GM11168 (cell line): ENCODE data around the gene MCCD1.

Source experiments
- in situ Hi-C: fragments of 300-500 bp; cut with MboI; formaldehyde crosslinking; loops from one replicate; pipeline ENCODE4 v1.12.0; 2022; ENCODE audit warnings: low sequenced_read_pairs; ENCODE audit not compliant: unreplicated experiment

MCCD1 gene

GRCh38 chr6:31567531-31568370 lies 39.0 kb downstream of the MCCD1 start:
- in situ Hi-C loops: no loop called here

- in situ Hi-C loops: no loop called here
Observed at GRCh38 chr6:31568537-31568961, 39.8 kb downstream of the MCCD1 start.

DNA sequence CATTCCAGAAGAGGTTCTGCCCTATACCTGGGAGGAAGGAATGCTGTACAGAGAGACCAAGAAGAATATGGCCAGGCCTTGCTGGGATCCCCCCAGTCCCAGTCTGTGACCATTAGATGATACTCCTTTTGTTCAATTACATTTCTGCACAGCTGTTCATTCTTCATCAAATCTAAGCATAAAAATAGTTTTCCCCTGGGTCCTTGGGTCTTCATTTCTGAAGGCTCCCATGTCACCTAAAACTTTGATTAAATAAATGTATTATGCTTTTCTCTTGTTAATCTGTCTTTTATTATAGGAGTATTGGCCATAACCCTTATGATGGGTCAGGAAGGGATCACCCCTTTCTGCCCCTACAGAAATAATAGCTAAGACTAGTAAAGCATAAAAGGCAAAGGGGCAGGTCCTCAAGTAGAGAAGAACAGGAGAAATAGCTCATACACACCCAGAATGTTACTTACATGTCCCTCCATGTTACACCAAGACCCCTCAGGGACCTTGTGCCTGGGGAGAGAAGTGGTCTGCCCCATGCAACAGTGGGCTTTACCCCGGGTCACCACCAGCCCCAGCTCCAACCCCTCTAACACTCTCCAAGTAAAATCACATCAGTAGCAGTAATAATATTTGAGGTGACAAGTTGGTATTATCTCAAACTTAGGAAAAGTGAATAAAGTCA lies 41.2 kb downstream of the MCCD1 start:
- in situ Hi-C loops: no loop called here

DNA sequence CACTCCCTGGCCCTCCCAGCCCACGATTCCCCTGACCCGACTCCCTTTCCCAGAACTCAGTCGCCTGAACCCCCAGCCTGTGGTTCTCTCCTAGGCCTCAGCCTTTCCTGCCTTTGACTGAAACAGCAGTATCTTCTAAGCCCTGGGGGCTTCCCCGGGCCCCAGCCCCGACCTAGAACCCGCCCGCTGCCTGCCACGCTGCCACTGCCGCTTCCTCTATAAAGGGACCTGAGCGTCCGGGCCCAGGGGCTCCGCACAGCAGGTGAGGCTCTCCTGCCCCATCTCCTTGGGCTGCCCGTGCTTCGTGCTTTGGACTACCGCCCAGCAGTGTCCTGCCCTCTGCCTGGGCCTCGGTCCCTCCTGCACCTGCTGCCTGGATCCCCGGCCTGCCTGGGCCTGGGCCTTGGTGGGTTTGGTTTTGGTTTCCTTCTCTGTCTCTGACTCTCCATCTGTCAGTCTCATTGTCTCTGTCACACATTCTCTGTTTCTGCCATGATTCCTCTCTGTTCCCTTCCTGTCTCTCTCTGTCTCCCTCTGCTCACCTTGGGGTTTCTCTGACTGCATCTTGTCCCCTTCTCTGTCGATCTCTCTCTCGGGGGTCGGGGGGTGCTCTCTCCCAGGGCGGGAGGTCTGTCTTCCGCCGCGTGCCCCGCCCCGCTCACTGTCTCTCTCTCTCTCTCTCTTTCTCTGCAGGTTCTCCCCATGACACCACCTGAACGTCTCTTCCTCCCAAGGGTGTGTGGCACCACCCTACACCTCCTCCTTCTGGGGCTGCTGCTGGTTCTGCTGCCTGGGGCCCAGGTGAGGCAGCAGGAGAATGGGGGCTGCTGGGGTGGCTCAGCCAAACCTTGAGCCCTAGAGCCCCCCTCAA lies 43.5 kb downstream of the MCCD1 start, which contains the start of gene LTA:
LTA (plus strand) TSS at position 249 of the 871 bp plus-strand sequence; CDS start at position 703, 454 bp downstream.
- in situ Hi-C loops: no loop called here

GRCh38 chr6:31573239-31574105 lies 44.7 kb downstream of the MCCD1 start:
- in situ Hi-C loops: no loop called here

- in situ Hi-C loops: no loop called here
Observed at GRCh38 chr6:31574106-31575061, 45.6 kb downstream of the MCCD1 start.

DNA sequence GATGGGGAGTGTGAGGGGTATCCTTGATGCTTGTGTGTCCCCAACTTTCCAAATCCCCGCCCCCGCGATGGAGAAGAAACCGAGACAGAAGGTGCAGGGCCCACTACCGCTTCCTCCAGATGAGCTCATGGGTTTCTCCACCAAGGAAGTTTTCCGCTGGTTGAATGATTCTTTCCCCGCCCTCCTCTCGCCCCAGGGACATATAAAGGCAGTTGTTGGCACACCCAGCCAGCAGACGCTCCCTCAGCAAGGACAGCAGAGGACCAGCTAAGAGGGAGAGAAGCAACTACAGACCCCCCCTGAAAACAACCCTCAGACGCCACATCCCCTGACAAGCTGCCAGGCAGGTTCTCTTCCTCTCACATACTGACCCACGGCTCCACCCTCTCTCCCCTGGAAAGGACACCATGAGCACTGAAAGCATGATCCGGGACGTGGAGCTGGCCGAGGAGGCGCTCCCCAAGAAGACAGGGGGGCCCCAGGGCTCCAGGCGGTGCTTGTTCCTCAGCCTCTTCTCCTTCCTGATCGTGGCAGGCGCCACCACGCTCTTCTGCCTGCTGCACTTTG lies 46.7 kb downstream of the MCCD1 start, which contains the start of gene TNF:
TNF (plus strand) TSS at position 231 of the 567 bp plus-strand sequence; CDS start at position 408, 177 bp downstream.
- in situ Hi-C loops: no loop called here

DNA sequence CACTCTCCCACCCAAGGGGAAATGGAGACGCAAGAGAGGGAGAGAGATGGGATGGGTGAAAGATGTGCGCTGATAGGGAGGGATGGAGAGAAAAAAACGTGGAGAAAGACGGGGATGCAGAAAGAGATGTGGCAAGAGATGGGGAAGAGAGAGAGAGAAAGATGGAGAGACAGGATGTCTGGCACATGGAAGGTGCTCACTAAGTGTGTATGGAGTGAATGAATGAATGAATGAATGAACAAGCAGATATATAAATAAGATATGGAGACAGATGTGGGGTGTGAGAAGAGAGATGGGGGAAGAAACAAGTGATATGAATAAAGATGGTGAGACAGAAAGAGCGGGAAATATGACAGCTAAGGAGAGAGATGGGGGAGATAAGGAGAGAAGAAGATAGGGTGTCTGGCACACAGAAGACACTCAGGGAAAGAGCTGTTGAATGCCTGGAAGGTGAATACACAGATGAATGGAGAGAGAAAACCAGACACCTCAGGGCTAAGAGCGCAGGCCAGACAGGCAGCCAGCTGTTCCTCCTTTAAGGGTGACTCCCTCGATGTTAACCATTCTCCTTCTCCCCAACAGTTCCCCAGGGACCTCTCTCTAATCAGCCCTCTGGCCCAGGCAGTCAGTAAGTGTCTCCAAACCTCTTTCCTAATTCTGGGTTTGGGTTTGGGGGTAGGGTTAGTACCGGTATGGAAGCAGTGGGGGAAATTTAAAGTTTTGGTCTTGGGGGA lies 47.4 kb downstream of the MCCD1 start:
- in situ Hi-C loops: no loop called here

DNA sequence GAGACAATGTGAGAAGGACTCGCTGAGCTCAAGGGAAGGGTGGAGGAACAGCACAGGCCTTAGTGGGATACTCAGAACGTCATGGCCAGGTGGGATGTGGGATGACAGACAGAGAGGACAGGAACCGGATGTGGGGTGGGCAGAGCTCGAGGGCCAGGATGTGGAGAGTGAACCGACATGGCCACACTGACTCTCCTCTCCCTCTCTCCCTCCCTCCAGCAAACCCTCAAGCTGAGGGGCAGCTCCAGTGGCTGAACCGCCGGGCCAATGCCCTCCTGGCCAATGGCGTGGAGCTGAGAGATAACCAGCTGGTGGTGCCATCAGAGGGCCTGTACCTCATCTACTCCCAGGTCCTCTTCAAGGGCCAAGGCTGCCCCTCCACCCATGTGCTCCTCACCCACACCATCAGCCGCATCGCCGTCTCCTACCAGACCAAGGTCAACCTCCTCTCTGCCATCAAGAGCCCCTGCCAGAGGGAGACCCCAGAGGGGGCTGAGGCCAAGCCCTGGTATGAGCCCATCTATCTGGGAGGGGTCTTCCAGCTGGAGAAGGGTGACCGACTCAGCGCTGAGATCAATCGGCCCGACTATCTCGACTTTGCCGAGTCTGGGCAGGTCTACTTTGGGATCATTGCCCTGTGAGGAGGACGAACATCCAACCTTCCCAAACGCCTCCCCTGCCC lies 48.3 kb downstream of the MCCD1 start:
- in situ Hi-C loops: no loop called here

DNA sequence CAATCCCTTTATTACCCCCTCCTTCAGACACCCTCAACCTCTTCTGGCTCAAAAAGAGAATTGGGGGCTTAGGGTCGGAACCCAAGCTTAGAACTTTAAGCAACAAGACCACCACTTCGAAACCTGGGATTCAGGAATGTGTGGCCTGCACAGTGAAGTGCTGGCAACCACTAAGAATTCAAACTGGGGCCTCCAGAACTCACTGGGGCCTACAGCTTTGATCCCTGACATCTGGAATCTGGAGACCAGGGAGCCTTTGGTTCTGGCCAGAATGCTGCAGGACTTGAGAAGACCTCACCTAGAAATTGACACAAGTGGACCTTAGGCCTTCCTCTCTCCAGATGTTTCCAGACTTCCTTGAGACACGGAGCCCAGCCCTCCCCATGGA lies 48.8 kb downstream of the MCCD1 start:
- in situ Hi-C loops: no loop called here

DNA sequence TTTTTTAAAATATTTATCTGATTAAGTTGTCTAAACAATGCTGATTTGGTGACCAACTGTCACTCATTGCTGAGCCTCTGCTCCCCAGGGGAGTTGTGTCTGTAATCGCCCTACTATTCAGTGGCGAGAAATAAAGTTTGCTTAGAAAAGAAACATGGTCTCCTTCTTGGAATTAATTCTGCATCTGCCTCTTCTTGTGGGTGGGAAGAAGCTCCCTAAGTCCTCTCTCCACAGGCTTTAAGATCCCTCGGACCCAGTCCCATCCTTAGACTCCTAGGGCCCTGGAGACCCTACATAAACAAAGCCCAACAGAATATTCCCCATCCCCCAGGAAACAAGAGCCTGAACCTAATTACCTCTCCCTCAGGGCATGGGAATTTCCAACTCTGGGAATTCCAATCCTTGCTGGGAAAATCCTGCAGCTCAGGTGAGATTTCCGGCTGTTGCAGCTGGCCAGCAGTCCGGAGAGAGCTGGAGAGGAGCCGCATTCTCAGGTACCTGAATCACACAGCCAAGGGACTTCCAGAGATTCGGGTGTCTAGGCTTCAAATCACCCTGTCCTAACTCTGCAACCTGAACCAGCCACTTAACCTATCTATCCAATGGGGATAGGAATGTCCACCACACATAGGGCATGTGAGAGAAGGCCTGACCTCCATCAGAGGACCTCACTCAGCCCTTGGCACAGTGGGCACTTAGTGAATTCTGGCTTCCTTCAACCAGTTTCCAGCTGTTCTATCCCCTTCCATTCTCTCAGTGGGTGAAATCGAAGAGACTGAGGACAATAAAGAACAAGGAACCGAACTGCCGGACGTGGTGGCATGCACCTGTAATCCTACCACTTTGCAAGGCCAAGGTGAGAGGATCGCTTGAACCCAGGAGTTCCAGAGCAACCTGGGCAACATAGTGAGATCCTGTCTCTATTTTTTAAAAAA lies 49.7 kb downstream of the MCCD1 start:
- in situ Hi-C loops: no loop called here

DNA sequence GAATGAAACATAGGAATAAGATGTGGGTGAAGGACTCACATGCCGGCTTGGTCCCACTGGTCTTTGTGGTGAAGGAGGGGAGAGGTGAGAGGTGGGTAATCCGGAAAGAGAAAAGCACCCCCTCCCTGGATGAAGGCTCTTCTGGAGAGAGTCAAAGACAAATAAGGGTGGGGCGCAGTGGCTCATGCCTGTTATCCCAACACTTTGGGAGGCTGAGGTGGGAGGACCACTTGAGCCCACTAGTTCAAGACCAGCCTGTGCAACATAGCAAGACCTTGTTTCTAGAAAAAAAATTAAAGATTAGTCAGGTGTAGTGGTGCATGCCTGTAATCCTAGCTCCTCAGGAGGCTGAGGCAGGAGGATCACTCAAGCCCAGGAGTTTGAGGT lies 50.4 kb downstream of the MCCD1 start:
- in situ Hi-C loops: no loop called here
